HCT116 (cell line): ENCODE results near the gene DLG5. TPM values are rescaled to one million over a fixed set of nuclear protein-coding genes. Genes with fewer than 3 reads are reported as not detected.

ENCODE experiments used
- ATAC-seq: fragments of 200-7000 bp; cut with Tn5 transposase; 2 replicates; pipeline ENCODE4 v1.9.1; 2020; ENCODE audit warnings: mild to moderate bottlenecking, moderate library complexity
- BruUV-seq: library from RNA; stranded (reverse); fragments of 400-500 nt; replicated peaks from 2 replicates; lab custom pipeline; 2021; lab: Mats Ljungman, UMichigan
- CTCF ChIA-PET: fragments of 300-600 bp; sonication (Branson Sonifier 250); formaldehyde crosslinking; loops from one replicate; lab custom pipeline; 2021; ENCODE audit warnings: antibody characterized with exemption; lab: Charles Lee
- POLR2A ChIA-PET: fragments of 300-600, 350-600 bp; sonication (Branson Sonifier 250); formaldehyde crosslinking; loops from one replicate; lab custom pipeline; 2021; ENCODE audit warnings: antibody characterized with exemption; lab: Charles Lee
- RAD21 ChIA-PET, 2 experiments: fragments of 300-600 bp; sonication (Branson Sonifier 250); formaldehyde crosslinking; loops; one replicate each; lab custom pipeline; 2023; ENCODE audit warnings: low total read pairs in 2 of 2; ENCODE audit not compliant: uncharacterized antibody in 2 of 2, unreplicated experiment in 2 of 2, low non-redundant PET in 1 of 2; lab: Charles Lee
- DNase-seq: peaks from one replicate; pipeline ENCODE4 v3.0.0-alpha.2; 2010; ENCODE audit warnings: low read depth, low spot score
- H2AFZ ChIP-seq: fragments of 200-600 bp; shearing (Covaris generic), sonication (generic); 2 replicates; pipeline ENCODE4 v1.6.1; 2017; ENCODE audit warnings: low read depth, mixed run types, mixed read lengths, antibody characterized with exemption, low read length; ENCODE audit not compliant: poor library complexity, severe bottlenecking
- H3K27ac ChIP-seq: 2 replicates; pipeline ENCODE4 v1.5.1; 2012; ENCODE audit warnings: low read depth, low read length
- H3K27me3 ChIP-seq: fragments of 200-600 bp; sonication (generic); 2 replicates; pipeline ENCODE4 v1.6.1; 2016; ENCODE audit warnings: mixed run types, low read length, mixed read lengths; ENCODE audit not compliant: insufficient read depth
- H3K36me3 ChIP-seq, 2 experiments: fragments of 200-500 bp in 1 of 2; fragments of 200-600 bp in 1 of 2; sonication (Bioruptor generic) in 1 of 2; sonication (generic) in 1 of 2; 2 replicates each; pipeline versions ENCODE4 v1.5.1 to v1.6.1; 2014 to 2016; ENCODE audit warnings: low read length in 2 of 2, inconsistent platforms in 1 of 2, mixed read lengths in 1 of 2, mixed run types in 1 of 2; ENCODE audit not compliant: insufficient read depth in 2 of 2, control insufficient read depth in 1 of 2
- H3K4me1 ChIP-seq, 2 experiments: fragments of 200-600 bp in 1 of 2; sonication (generic) in 1 of 2; 2 replicates each; pipeline versions ENCODE4 v1.5.1 to v1.6.1; 2012 to 2017; ENCODE audit warnings: low read length in 2 of 2, inconsistent platforms in 1 of 2, mild to moderate bottlenecking in 1 of 2, mixed read lengths in 1 of 2, mixed run types in 1 of 2, moderate library complexity in 1 of 2; ENCODE audit not compliant: insufficient read depth in 2 of 2, control insufficient read depth in 1 of 2
- H3K4me2 ChIP-seq: fragments of 200-600 bp; sonication (generic); 2 replicates; pipeline ENCODE4 v1.6.1; 2017; ENCODE audit warnings: mixed run types, low read length, mixed read lengths
- H3K4me3 ChIP-seq, 2 experiments: fragments of 200-600 bp in 1 of 2; sonication (generic) in 1 of 2; replicated peaks in 1 of 2; 2 replicates each; pipeline ENCODE4 v1.5.1; 2011 to 2016; ENCODE audit warnings: low read length in 2 of 2, control low read depth in 1 of 2, low read depth in 1 of 2, mild to moderate bottlenecking in 1 of 2, mixed read lengths in 1 of 2, mixed run types in 1 of 2
- H3K79me2 ChIP-seq: fragments of 200-600 bp; sonication (generic); 2 replicates; pipeline ENCODE4 v1.6.1; 2017; ENCODE audit warnings: mild to moderate bottlenecking, mixed run types, low read length, moderate library complexity, mixed read lengths; ENCODE audit not compliant: insufficient read depth
- H3K9ac ChIP-seq: fragments of 200-600 bp; sonication (generic); 2 replicates; pipeline ENCODE4 v1.6.1; 2016; ENCODE audit warnings: low read length, mixed read lengths
- H3K9me2 ChIP-seq: fragments of 200-600 bp; sonication (generic), shearing (Covaris generic); 2 replicates; pipeline ENCODE4 v1.6.1; 2017; ENCODE audit warnings: mixed run types, mild to moderate bottlenecking, moderate library complexity; ENCODE audit not compliant: insufficient read depth
- H3K9me3 ChIP-seq, 2 experiments: fragments of 200-500 bp in 1 of 2; fragments of 200-600 bp in 1 of 2; sonication (Bioruptor generic) in 1 of 2; sonication (generic) in 1 of 2; 2 replicates each; pipeline ENCODE4 v1.6.1; 2014 to 2017; ENCODE audit warnings: low read length in 2 of 2, mixed read lengths in 2 of 2, inconsistent platforms in 1 of 2, low read depth in 1 of 2, mild to moderate bottlenecking in 1 of 2, mixed run types in 1 of 2, moderate library complexity in 1 of 2; ENCODE audit not compliant: control insufficient read depth in 1 of 2, insufficient read depth in 1 of 2
- H4K20me1 ChIP-seq: fragments of 200-600 bp; sonication (generic), shearing (Covaris generic); 2 replicates; pipeline ENCODE4 v1.6.1; 2017; ENCODE audit warnings: mixed run types, mild to moderate bottlenecking, moderate library complexity; ENCODE audit not compliant: insufficient read depth
- CEBPB ChIP-seq: IDR thresholded peaks from 2 replicates; pipeline ENCODE4 v1.6.1; 2012; ENCODE audit warnings: low read depth
- CTCF ChIP-seq, 3 experiments: fragments of 200-600 bp in 1 of 3; sonication (generic) in 1 of 3; IDR thresholded peaks in 2 of 3; conservative IDR thresholded peaks in 1 of 3; 2 replicates each; pipeline ENCODE4 v1.5.1; 2012 to 2017; ENCODE audit warnings: low read depth in 2 of 3, low read length in 2 of 3, antibody characterized with exemption in 1 of 3, borderline replicate concordance in 1 of 3, control low read depth in 1 of 3, mild to moderate bottlenecking in 1 of 3, mixed read lengths in 1 of 3, mixed run types in 1 of 3, moderate library complexity in 1 of 3; ENCODE audit not compliant: insufficient read depth in 1 of 3
- EGR1 ChIP-seq: IDR thresholded peaks from 2 replicates; pipeline ENCODE4 v1.6.1; 2012; ENCODE audit warnings: low read depth
- MAX ChIP-seq: IDR thresholded peaks from 2 replicates; pipeline ENCODE4 v1.6.1; 2012
- POLR2A ChIP-seq: IDR thresholded peaks from 2 replicates; pipeline ENCODE4 v1.7.0; 2011; ENCODE audit warnings: borderline replicate concordance; ENCODE audit not compliant: insufficient read depth, insufficient read length; ENCODE audit errors: extremely low read depth
- POLR2AphosphoS5 ChIP-seq: IDR thresholded peaks from 2 replicates; pipeline ENCODE4 v1.6.1; 2011; ENCODE audit warnings: mild to moderate bottlenecking, low read depth, low read length, moderate library complexity
- REST ChIP-seq: IDR thresholded peaks from 2 replicates; pipeline ENCODE4 v1.6.1; 2012; ENCODE audit warnings: low read depth
- SIN3A ChIP-seq: IDR thresholded peaks from 2 replicates; pipeline ENCODE4 v1.6.1; 2012; ENCODE audit warnings: low read depth
- SP1 ChIP-seq: IDR thresholded peaks from 2 replicates; pipeline ENCODE4 v1.6.1; 2012; ENCODE audit warnings: low read depth
- SRF ChIP-seq: IDR thresholded peaks from 2 replicates; pipeline ENCODE4 v1.6.1; 2012; ENCODE audit warnings: low read depth
- TCF7L2 ChIP-seq: IDR thresholded peaks from 2 replicates; pipeline ENCODE4 v1.7.0; 2011; ENCODE audit warnings: borderline replicate concordance, inconsistent platforms; ENCODE audit not compliant: insufficient read depth, insufficient read length; ENCODE audit errors: extremely low read depth
- ZFX ChIP-seq: fragments of 450-650 bp; IDR thresholded peaks from 2 replicates; pipeline ENCODE4 v1.6.1; 2017
- ZNF274 ChIP-seq: fragments of 200-500 bp; sonication (Bioruptor generic); IDR thresholded peaks from 2 replicates; pipeline ENCODE4 v1.6.1; 2014; ENCODE audit warnings: mild to moderate bottlenecking, low read depth, low read length, inconsistent platforms
- intact Hi-C: fragments of 100-400 bp; cut with micrococcal nuclease; formaldehyde crosslinking; loops from 2 replicates; pipeline ENCODE4 v1.10.0; 2022
- total RNA-seq: library from RNA; stranded (reverse); gene quantifications from one replicate; pipeline ENCODE4 v1.2.1, GENCODE V29; 2021; ENCODE audit not compliant: unreplicated experiment

DLG5 gene
- total RNA-seq, 1 experiment from 2014 or later, result 44.8 TPM

- TF ChIP-seq REST, result no peak
- TF ChIP-seq, all 23 proteins: peak for 4
Measured at GRCh38 chr10:77899080-77899477, 27.5 kb downstream of the DLG5 start (continued).

GRCh38 chr10:77898323-77899079 lies 28.1 kb downstream of the DLG5 start:
- H2AFZ ChIP-seq, result no peak overlapping the region
- peak overlapping the region; percentile 26 to 43 for H3K4me3 ChIP-seq
- H3K27me3 ChIP-seq, result no peaks in the 10 kb centered on the region
- H3K9ac ChIP-seq, result peak overlapping the region; percentile 50
- POLR2A ChIA-PET, result interaction anchor here (0.8 kb wide), 1 partner anchor 9 kb away, joined by 3 read pairs; no protein-coding TSS in a partner anchor
- intact Hi-C loops, result no loop called here
- RAD21 ChIA-PET, result no interaction called here
- H4K20me1 ChIP-seq, result no peaks in the 10 kb centered on the region
- no peaks in the 10 kb centered on the region for H3K9me3 ChIP-seq
- no peaks in the 10 kb centered on the region for H3K9me2 ChIP-seq
- H3K4me1 ChIP-seq, result peaks cover 32 to 35% of the 10 kb centered on the region in 2 experiments
- no peak for TF ChIP-seq CEBPB
- 0 out of 2 replicates have a peak, but pooled peaks have one; percentile 21 for TF ChIP-seq POLR2AphosphoS5
- TF ChIP-seq CTCF (IDR thresholded peaks at IDR 0.05 in 2 of 3, conservative IDR thresholded peaks at IDR 0.05 in 1 of 3; ENCODE audit: borderline replicate concordance in 1 of 3, insufficient read depth in 1 of 3, low read depth in 2 of 3, low read length in 2 of 3), result no peak
- TF ChIP-seq SIN3A, result no peak
- peak; percentile 61 for TF ChIP-seq TCF7L2
- TF ChIP-seq REST, result no peak
- TF ChIP-seq SRF, result no peak
- no peak for TF ChIP-seq EGR1
- 0 out of 2 replicates have a peak, but pooled peaks have one; percentile 11 for TF ChIP-seq ZFX
- no peak for TF ChIP-seq ZNF274
- no peak for TF ChIP-seq POLR2A
- peak; percentile 55 for TF ChIP-seq MAX
- TF ChIP-seq SP1, result peak; percentile 64; the same call in 1 of the 2 replicates
- H3K36me3 ChIP-seq, result no peaks in the 10 kb centered on the region
- DNase-seq (no peak), ATAC-seq (peak; percentile 76)
- CTCF ChIA-PET, result interaction anchor here (4.5 kb wide), 1 partner anchor 9 kb away, joined by 25 read pairs; no protein-coding TSS in a partner anchor
- H3K79me2 ChIP-seq, result peaks cover 44% of the 10 kb centered on the region
- BruUV-seq, result TSS peak; percentile 36
- peak overlapping the region; percentile 87 for H3K27ac ChIP-seq
- H3K4me2 ChIP-seq, result peak overlapping the region; percentile 80
